ENCODE data around the gene SLC22A31. TPM values are rescaled to one million over a fixed set of nuclear protein-coding genes. Genes with fewer than 3 reads are reported as not detected.
A peak's percentile ranks its signal among the peaks of the same experiment; 100 is the strongest.
"Not testable (repeated sequence)": the region's sequence is repeated elsewhere in the genome, so short reads cannot be mapped to it uniquely, and the experiment has no call there.

The SLC22A31 gene
- total RNA-seq, 5 donors from 2014 or later (not counting 1 experiment from before 2014, with no cell fraction given): 0.49 to 2.7 (median 1.3) TPM

DNA sequence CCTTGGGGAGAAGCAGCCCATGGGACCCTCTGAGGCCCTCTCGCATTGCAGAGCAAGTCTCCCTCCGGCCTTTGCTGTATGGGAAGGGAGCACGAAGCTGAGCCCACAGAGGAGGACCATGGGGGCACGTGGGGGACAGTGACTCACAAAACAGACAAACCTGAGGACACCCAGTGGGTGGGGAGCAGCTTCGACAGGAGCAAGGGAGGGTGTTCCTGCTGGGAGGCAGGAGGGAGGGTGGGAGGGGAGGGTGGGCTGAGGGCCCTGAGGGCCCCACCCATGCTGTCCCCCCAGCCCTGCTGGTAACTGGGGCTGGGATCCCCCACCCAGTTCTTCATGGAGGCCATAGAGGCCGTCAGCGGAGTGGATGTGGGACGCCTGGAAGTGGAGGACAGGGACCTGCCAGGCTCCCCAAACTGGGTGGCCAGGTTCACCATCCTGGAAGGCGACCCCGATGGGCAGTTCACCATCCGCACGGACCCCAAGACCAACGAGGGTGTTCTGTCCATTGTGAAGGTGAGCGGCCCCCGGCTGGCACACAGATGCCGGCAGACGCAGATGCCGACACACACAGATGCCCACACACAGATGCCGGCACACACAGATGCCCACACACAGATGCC lies 12.5 kb downstream of the SLC22A31 start:
- Mint-ChIP-seq H3K9me3 (no peaks in the 10 kb centered on the region), H3K4me1 (peaks cover 0 to 6% (median 0%) of the 10 kb centered on the region in 3 donors), H3K4me3 (no peak overlapping the region), H3K27ac (peak overlapping the region in 1 of 2 donors; percentile 58), H3K36me3 (no peaks in the 10 kb centered on the region), H3K27me3 (no peaks in the 10 kb centered on the region)
- Histone ChIP-seq H3K27me3 (replicated peaks in 1 of 2; ENCODE audit: control insufficient read depth in 2 of 2, extremely low read depth in 1 of 2, insufficient read depth in 2 of 2, low read length in 1 of 2) (peaks cover 0 to 4% of the 10 kb centered on the region in 2 experiments), H3K4me1 (ENCODE audit: control insufficient read depth in 1 of 2, extremely low read depth in 1 of 2, insufficient read depth in 2 of 2, low read length in 2 of 2) (peaks cover 0 to 6% of the 10 kb centered on the region in 2 experiments), H3K36me3 (ENCODE audit: control insufficient read depth in 2 of 2, extremely low read depth in 1 of 2, insufficient read depth in 1 of 2, low read length in 1 of 2) (no peaks in the 10 kb centered on the region), H3K27ac (ENCODE audit: low read length) (no peak overlapping the region), H3K9me3 (no peaks in the 10 kb centered on the region), H3K4me3 (ENCODE audit: control insufficient read depth in 1 of 2, extremely low read depth in 1 of 2, low read length in 1 of 2) (no peak overlapping the region)
- ATAC-seq (replicated peaks in 1 of 4) (peak; percentile 11 to 37 (median 24)), DNase-seq (peak in 5 of 35 experiments; percentile 24 to 50 (median 29))
- WGBS (ENCODE audit: insufficient coverage): 81% methylated on average over 13 of the region's 19 CpGs
- POLR2A ChIA-PET: interaction anchor here in 1 of 2 donors (0.6 kb wide), 1 partner anchor 345 kb away, joined by 7 read pairs; no protein-coding TSS in a partner anchor
- CTCF ChIA-PET: no interaction called here

DNA sequence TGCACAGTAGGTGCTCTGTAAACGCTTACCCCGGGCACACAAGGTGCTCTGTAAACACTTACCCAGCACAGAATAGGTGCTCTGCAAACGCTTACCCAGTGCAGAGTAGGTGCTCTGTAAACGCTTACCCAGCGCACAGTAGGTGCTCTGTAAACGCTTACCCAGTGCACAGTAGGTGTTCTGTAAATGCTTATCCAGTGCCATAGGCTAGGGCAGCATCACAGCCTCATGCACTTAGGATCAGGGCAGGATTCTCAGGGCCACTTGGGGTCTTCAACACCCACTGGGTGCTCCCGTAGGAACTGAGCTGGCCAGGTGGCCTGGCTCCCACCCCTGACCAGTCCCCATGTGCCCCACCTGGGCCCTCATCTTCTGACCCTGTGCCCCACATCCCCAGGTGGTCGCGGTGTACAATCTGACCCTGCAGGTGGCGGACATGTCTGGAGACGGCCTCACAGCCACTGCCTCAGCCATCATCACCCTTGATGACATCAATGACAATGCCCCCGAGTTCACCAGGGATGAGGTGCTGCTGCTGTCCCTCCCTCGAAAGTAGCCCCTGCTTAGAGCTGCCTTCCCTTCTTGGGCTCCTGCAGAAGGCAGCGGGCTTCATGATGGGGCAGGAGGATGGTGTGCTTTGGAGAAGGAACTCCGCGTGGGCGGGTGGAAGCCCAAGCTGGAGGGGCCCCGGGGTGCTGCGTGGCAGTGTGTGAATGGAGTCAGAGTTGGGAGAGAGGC lies 13.1 kb downstream of the SLC22A31 start:
- Mint-ChIP-seq H3K27ac (peak overlapping the region in 1 of 2 donors; percentile 58), H3K4me1 (peaks cover 0 to 10% (median 2%) of the 10 kb centered on the region in 3 donors), H3K9me3 (no peaks in the 10 kb centered on the region), H3K4me3 (no peak overlapping the region), H3K36me3 (no peaks in the 10 kb centered on the region), H3K27me3 (no peaks in the 10 kb centered on the region)
- POLR2A ChIA-PET: interaction anchor here in 1 of 2 donors (0.6 kb wide), 1 partner anchor 346 kb away, joined by 7 read pairs; no protein-coding TSS in a partner anchor
- H3K4me1 ChIP-seq (ENCODE audit: control insufficient read depth in 1 of 2, extremely low read depth in 1 of 2, insufficient read depth in 2 of 2, low read length in 2 of 2): peaks cover 0 to 7% of the 10 kb centered on the region in 2 experiments
- CTCF ChIA-PET: no interaction called here
- no peaks in the 10 kb centered on the region for H3K9me3 ChIP-seq
- ATAC-seq (replicated peaks in 1 of 4): peak; percentile 21 to 51 (median 34)
- no peaks in the 10 kb centered on the region for H3K36me3 ChIP-seq (ENCODE audit: control insufficient read depth in 2 of 2, extremely low read depth in 1 of 2, insufficient read depth in 1 of 2, low read length in 1 of 2)
- 50% methylated on average over 14 of the region's 19 CpGs for WGBS (ENCODE audit: insufficient coverage)
- H3K27me3 ChIP-seq (replicated peaks in 1 of 2; ENCODE audit: control insufficient read depth in 2 of 2, extremely low read depth in 1 of 2, insufficient read depth in 2 of 2, low read length in 1 of 2): peaks cover 0 to 4% of the 10 kb centered on the region in 2 experiments
- H3K27ac ChIP-seq (ENCODE audit: low read length): no peak overlapping the region
- DNase-seq: peak in 20 of 35 experiments; percentile 20 to 56 (median 33)
- no peak overlapping the region for H3K4me3 ChIP-seq (ENCODE audit: control insufficient read depth in 1 of 2, extremely low read depth in 1 of 2, low read length in 1 of 2)

DNA sequence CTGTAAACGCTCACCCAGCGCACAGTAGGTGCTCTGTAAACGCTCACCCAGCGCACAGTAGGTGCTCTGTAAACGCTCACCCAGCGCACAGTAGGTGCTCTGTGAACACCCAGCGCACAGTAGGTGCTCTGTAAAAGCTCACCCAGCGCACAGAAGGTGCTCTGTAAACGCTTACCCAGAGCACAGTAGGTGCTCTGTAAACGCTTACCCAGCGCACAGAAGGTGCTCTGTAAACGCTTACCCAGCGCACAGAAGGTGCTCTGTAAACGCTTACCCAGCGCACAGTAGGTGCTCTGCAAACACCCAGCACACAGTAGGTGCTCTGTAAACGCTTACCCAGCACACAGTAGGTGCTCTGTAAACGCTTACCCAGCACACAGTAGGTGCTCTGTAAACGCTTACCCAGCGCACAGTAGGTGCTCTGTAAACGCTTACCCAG lies 13.7 kb downstream of the SLC22A31 start:
- DNase-seq, CTCF ChIA-PET: not testable (repeated sequence)

DNA sequence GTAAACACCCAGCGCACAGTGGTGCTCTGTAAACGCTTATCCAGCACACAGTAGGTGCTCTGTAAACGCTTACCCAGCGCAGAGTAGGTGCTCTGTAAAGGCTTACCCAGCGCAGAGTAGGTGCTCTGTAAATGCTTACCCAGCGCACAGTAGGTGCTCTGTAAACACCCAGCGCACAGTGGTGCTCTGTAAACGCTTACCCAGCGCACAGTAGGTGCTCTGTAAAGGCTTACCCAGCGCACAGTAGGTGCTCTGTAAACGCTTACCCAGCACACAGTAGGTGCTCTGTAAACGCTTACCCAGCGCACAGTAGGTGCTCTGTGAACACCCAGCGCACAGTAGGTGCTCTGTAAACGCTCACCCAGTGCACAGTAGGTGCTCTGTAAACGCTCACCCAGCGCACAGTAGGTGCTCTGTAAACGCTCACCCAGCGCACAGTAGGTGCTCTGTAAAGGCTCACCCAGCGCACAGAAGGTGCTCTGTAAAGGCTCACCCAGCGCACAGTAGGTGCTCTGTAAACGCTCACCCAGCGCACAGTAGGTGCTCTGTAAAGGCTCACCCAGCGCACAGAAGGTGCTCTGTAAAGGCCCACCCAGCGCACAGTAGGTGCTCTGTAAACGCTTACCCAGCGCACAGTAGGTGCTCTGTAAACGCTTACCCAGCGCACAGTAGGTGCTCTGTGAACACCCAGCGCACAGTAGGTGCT lies 14.3 kb downstream of the SLC22A31 start:
- POLR2A ChIA-PET; ATAC-seq (replicated peaks in 1 of 4); H3K36me3 ChIP-seq (ENCODE audit: control insufficient read depth in 2 of 2, extremely low read depth in 1 of 2, insufficient read depth in 1 of 2, low read length in 1 of 2); H3K27ac Mint-ChIP-seq; CTCF ChIA-PET; H3K9me3 Mint-ChIP-seq; H3K27ac ChIP-seq (ENCODE audit: low read length); H3K36me3 Mint-ChIP-seq; H3K27me3 ChIP-seq (replicated peaks in 1 of 2; ENCODE audit: control insufficient read depth in 2 of 2, extremely low read depth in 1 of 2, insufficient read depth in 2 of 2, low read length in 1 of 2); H3K4me3 ChIP-seq (ENCODE audit: control insufficient read depth in 1 of 2, extremely low read depth in 1 of 2, low read length in 1 of 2); H3K9me3 ChIP-seq; DNase-seq; H3K27me3 Mint-ChIP-seq; H3K4me1 ChIP-seq (ENCODE audit: control insufficient read depth in 1 of 2, extremely low read depth in 1 of 2, insufficient read depth in 2 of 2, low read length in 2 of 2); H3K4me3 Mint-ChIP-seq: not testable (repeated sequence)
- WGBS (ENCODE audit: insufficient coverage): 91% methylated on average over 27 of the region's 30 CpGs
- H3K4me1 Mint-ChIP-seq: peaks cover 6 to 13% (median 9%) of the 10 kb centered on the region in 3 donors

More for the DNA sequence above, 13.7 kb downstream of the SLC22A31 start:
- 93% methylated on average over 16 of the region's 20 CpGs for WGBS (ENCODE audit: insufficient coverage)
- H3K9me3 Mint-ChIP-seq; H3K36me3 ChIP-seq (ENCODE audit: control insufficient read depth in 2 of 2, extremely low read depth in 1 of 2, insufficient read depth in 1 of 2, low read length in 1 of 2); POLR2A ChIA-PET; H3K27me3 Mint-ChIP-seq; ATAC-seq (replicated peaks in 1 of 4); H3K9me3 ChIP-seq; H3K27ac ChIP-seq (ENCODE audit: low read length); H3K27ac Mint-ChIP-seq; H3K4me3 ChIP-seq (ENCODE audit: control insufficient read depth in 1 of 2, extremely low read depth in 1 of 2, low read length in 1 of 2); H3K27me3 ChIP-seq (replicated peaks in 1 of 2; ENCODE audit: control insufficient read depth in 2 of 2, extremely low read depth in 1 of 2, insufficient read depth in 2 of 2, low read length in 1 of 2); H3K4me1 ChIP-seq (ENCODE audit: control insufficient read depth in 1 of 2, extremely low read depth in 1 of 2, insufficient read depth in 2 of 2, low read length in 2 of 2); H3K4me3 Mint-ChIP-seq; H3K36me3 Mint-ChIP-seq: not testable (repeated sequence)
- H3K4me1 Mint-ChIP-seq: peaks cover 4 to 12% (median 4%) of the 10 kb centered on the region in 3 donors

DNA sequence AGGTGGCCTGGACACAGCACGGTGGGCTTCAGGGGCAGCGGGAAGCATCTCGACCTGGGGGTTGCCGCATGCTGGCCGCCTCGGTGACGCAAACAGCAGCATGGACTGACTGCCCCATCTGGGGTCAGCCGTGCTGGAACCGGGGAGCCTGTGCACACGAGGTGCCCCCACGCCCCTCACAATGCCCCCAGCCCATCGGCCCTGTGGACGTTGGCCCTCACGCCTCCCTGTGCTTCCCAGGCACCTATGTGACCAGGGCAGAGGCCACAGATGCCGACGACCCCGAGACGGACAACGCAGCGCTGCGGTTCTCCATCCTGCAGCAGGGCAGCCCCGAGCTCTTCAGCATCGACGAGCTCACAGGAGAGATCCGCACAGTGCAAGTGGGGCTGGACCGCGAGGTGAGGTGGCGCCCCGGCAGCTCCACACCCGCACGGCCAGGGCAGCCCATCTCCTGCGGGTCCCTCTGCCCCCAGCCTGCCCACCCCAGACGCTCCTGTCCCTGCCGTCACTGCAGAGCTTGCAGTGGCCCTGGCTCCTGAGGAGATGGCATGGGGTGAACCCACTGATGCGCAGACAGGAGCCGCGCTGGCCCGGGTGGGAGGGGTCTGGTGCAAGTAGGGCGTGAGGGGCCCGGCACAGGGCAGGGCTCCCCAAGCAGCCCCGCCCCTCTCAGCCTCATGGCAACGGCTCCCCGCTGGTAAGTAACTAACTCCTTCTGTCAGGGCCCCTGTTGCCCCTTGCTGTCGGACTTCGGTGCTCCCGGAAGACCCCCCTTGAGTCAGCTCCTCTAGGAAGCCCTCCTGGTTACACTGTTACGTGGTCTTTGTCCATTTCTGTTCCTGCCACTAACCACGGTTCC lies 15.2 kb downstream of the SLC22A31 start:
- CTCF ChIA-PET: no interaction called here
- WGBS (ENCODE audit: insufficient coverage): 85% methylated on average over 48 of the region's 48 CpGs
- DNase-seq: peak in 28 of 35 experiments; percentile 42 to 74 (median 61)

DNA sequence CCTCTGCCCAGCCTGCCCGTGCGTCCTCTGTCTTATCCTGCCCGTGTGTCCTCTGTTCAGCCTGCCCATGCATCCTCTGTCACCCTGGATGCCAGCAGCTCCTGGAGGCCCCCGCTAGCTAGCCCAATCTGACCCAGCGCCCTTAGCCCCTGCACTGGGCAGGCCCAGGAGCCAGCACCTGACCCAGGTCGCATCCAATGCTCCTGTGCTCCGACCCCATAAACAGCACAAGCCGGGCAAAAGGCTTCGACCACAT lies 15.7 kb downstream of the SLC22A31 start:
- Histone ChIP-seq H3K9me3 (no peaks in the 10 kb centered on the region), H3K4me1 (ENCODE audit: control insufficient read depth in 1 of 2, extremely low read depth in 1 of 2, insufficient read depth in 2 of 2, low read length in 2 of 2) (peaks cover 0 to 8% of the 10 kb centered on the region in 2 experiments), H3K27ac (ENCODE audit: low read length) (no peak overlapping the region), H3K36me3 (ENCODE audit: control insufficient read depth in 2 of 2, extremely low read depth in 1 of 2, insufficient read depth in 1 of 2, low read length in 1 of 2) (no peaks in the 10 kb centered on the region), H3K4me3 (ENCODE audit: control insufficient read depth in 1 of 2, extremely low read depth in 1 of 2, low read length in 1 of 2) (no peak overlapping the region), H3K27me3 (replicated peaks in 1 of 2; ENCODE audit: control insufficient read depth in 2 of 2, extremely low read depth in 1 of 2, insufficient read depth in 2 of 2, low read length in 1 of 2) (peaks cover 0 to 12% of the 10 kb centered on the region in 2 experiments)
- Mint-ChIP-seq H3K27me3 (no peaks in the 10 kb centered on the region), H3K4me3 (no peak overlapping the region), H3K4me1 (peaks cover 6 to 11% (median 9%) of the 10 kb centered on the region in 3 donors), H3K36me3 (no peaks in the 10 kb centered on the region), H3K27ac (no peak overlapping the region), H3K9me3 (no peaks in the 10 kb centered on the region)
- WGBS (ENCODE audit: insufficient coverage): 80% methylated on average over 8 of the region's 9 CpGs
- DNase-seq (no peak), ATAC-seq (replicated peaks in 1 of 4) (no peak)
- CTCF ChIA-PET: no interaction called here
- POLR2A ChIA-PET: no interaction called here

More for the DNA sequence above, 15.2 kb downstream of the SLC22A31 start:
- H3K27me3 ChIP-seq (replicated peaks in 1 of 2; ENCODE audit: control insufficient read depth in 2 of 2, extremely low read depth in 1 of 2, insufficient read depth in 2 of 2, low read length in 1 of 2): peaks cover 0 to 12% of the 10 kb centered on the region in 2 experiments
- Mint-ChIP-seq H3K4me1 (peaks cover 6 to 11% (median 11%) of the 10 kb centered on the region in 3 donors), H3K27ac (no peak overlapping the region), H3K4me3 (no peak overlapping the region), H3K36me3 (no peaks in the 10 kb centered on the region), H3K27me3 (no peaks in the 10 kb centered on the region), H3K9me3 (no peaks in the 10 kb centered on the region)
- peaks cover 0 to 8% of the 10 kb centered on the region in 2 experiments for H3K4me1 ChIP-seq (ENCODE audit: control insufficient read depth in 1 of 2, extremely low read depth in 1 of 2, insufficient read depth in 2 of 2, low read length in 2 of 2)
- H3K36me3 ChIP-seq (ENCODE audit: control insufficient read depth in 2 of 2, extremely low read depth in 1 of 2, insufficient read depth in 1 of 2, low read length in 1 of 2): no peaks in the 10 kb centered on the region
- H3K4me3 ChIP-seq (ENCODE audit: control insufficient read depth in 1 of 2, extremely low read depth in 1 of 2, low read length in 1 of 2): no peak overlapping the region
- no peaks in the 10 kb centered on the region for H3K9me3 ChIP-seq
- ATAC-seq (replicated peaks in 1 of 4): peak in 3 of 4 experiments; percentile 16 to 31 (median 31)
- H3K27ac ChIP-seq (ENCODE audit: low read length): no peak overlapping the region
- POLR2A ChIA-PET: no interaction called here
